HEK293T (cell line): ENCODE results near the gene UGT1A10.

ENCODE experiments used
- CTCF ChIA-PET: fragments of 350-600 bp; formaldehyde crosslinking; extraction: SDS; loops from one replicate; lab custom pipeline; 2021; ENCODE audit warnings: antibody characterized with exemption, inconsistent platforms; lab: Yijun Ruan, JAX
- POLR2A ChIA-PET: fragments of 350-600 bp; formaldehyde crosslinking; extraction: SDS; loops from one replicate; lab custom pipeline; 2020; ENCODE audit warnings: antibody characterized with exemption, inconsistent platforms; lab: Yijun Ruan, JAX
- DNase-seq: peaks from one replicate; pipeline ENCODE4 v3.0.0; 2012; ENCODE audit warnings: mixed read lengths; ENCODE audit errors: extremely low spot score
- ARNT ChIP-seq: fragments of 450-650 bp; IDR thresholded peaks from 2 replicates; pipeline ENCODE4 v1.6.1; 2017; ENCODE audit warnings: mild to moderate bottlenecking
- BHLHE40 ChIP-seq: fragments of 450-650 bp; IDR thresholded peaks from 2 replicates; pipeline ENCODE4 v1.6.1; 2016; ENCODE audit warnings: mild to moderate bottlenecking, moderate library complexity, borderline replicate concordance
- CTBP1 ChIP-seq: fragments of 450-650 bp; IDR thresholded peaks from 2 replicates; pipeline ENCODE4 v1.6.1; 2016; ENCODE audit warnings: borderline replicate concordance
- ELF4 ChIP-seq: fragments of 450-650 bp; IDR thresholded peaks from 2 replicates; pipeline ENCODE4 v1.6.1; 2017; ENCODE audit warnings: antibody characterized with exemption
- FOXA1 ChIP-seq: fragments of 450-650 bp; IDR thresholded peaks from 2 replicates; pipeline ENCODE4 v1.6.1; 2016; ENCODE audit warnings: mild to moderate bottlenecking
- FOXK2 ChIP-seq: fragments of 450-650 bp; IDR thresholded peaks from 2 replicates; pipeline ENCODE4 v1.6.1; 2016; ENCODE audit warnings: mild to moderate bottlenecking
- FOXM1 ChIP-seq: fragments of 450-650 bp; IDR thresholded peaks from 2 replicates; pipeline ENCODE4 v1.6.1; 2017; ENCODE audit warnings: mild to moderate bottlenecking, borderline replicate concordance
- HDGF ChIP-seq: fragments of 450-650 bp; IDR thresholded peaks from 2 replicates; pipeline ENCODE4 v1.6.1; 2017; ENCODE audit warnings: antibody characterized with exemption, borderline replicate concordance
- L3MBTL2 ChIP-seq: fragments of 450-650 bp; conservative IDR thresholded peaks from 2 replicates; pipeline ENCODE4 v1.6.1; 2016; ENCODE audit warnings: mild to moderate bottlenecking
- LEF1 ChIP-seq: fragments of 450-650 bp; IDR thresholded peaks from 2 replicates; pipeline ENCODE4 v1.6.1; 2017; ENCODE audit warnings: mild to moderate bottlenecking, borderline replicate concordance
- NFRKB ChIP-seq: fragments of 450-650 bp; IDR thresholded peaks from 2 replicates; pipeline ENCODE4 v1.6.1; 2016; ENCODE audit warnings: mild to moderate bottlenecking, moderate library complexity
- PKNOX1 ChIP-seq: fragments of 450-650 bp; IDR thresholded peaks from 2 replicates; pipeline ENCODE4 v1.6.1; 2016
- SP1 ChIP-seq: fragments of 450-650 bp; IDR thresholded peaks from 2 replicates; pipeline ENCODE4 v1.6.1; 2017
- SUZ12 ChIP-seq: fragments of 450-650 bp; IDR thresholded peaks from 2 replicates; pipeline ENCODE4 v1.6.1; 2016; ENCODE audit warnings: mild to moderate bottlenecking
- TARDBP ChIP-seq: fragments of 450-650 bp; IDR thresholded peaks from 2 replicates; pipeline ENCODE4 v1.6.1; 2016
- ZNF384 ChIP-seq: fragments of 450-650 bp; IDR thresholded peaks from 2 replicates; pipeline ENCODE4 v1.6.1; 2016

Gene UGT1A10

DNA sequence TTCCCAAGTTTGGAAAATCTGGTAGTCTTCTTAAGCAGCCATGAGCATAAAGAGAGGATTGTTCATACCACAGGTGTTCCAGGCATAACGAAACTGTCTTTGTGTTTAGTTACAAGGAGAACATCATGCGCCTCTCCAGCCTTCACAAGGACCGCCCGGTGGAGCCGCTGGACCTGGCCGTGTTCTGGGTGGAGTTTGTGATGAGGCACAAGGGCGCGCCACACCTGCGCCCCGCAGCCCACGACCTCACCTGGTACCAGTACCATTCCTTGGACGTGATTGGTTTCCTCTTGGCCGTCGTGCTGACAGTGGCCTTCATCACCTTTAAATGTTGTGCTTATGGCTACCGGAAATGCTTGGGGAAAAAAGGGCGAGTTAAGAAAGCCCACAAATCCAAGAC, 135.9 kb downstream of the UGT1A10 start:
- TF ChIP-seq PKNOX1 (no peak), SP1 (no peak), TARDBP (no peak), BHLHE40 (no peak), NFRKB (no peak), LEF1 (no peak), FOXK2 (no peak), ARNT (no peak), ZNF384 (no peak), FOXM1 (no peak), L3MBTL2 (no peak), FOXA1 (no peak), HDGF (no peak), ELF4 (no peak), CTBP1 (no peak), SUZ12 (no peak)
- POLR2A ChIA-PET: no interaction called here
- CTCF ChIA-PET: no interaction called here
- DNase-seq: no peak

DNA sequence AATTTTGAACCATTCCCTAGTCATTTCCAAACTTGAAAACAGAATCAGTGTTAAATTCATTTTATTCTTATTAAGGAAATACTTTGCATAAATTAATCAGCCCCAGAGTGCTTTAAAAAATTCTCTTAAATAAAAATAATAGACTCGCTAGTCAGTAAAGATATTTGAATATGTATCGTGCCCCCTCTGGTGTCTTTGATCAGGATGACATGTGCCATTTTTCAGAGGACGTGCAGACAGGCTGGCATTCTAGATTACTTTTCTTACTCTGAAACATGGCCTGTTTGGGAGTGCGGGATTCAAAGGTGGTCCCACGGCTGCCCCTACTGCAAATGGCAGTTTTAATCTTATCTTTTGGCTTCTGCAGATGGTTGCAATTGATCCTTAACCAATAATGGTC, 136.3 kb downstream of the UGT1A10 start:
- CTCF ChIA-PET: interaction anchor here (0.7 kb wide), 1 partner anchor 30 kb away, joined by 3 read pairs; no protein-coding TSS in a partner anchor
- no peak for DNase-seq
- POLR2A ChIA-PET: no interaction called here
- TF ChIP-seq SP1: no peak
- no peak for TF ChIP-seq BHLHE40
- no peak for TF ChIP-seq L3MBTL2
- TF ChIP-seq FOXK2: no peak
- no peak for TF ChIP-seq ELF4
- no peak for TF ChIP-seq NFRKB
- TF ChIP-seq LEF1: no peak
- TF ChIP-seq FOXA1: no peak
- no peak for TF ChIP-seq HDGF
- no peak for TF ChIP-seq CTBP1
- no peak for TF ChIP-seq PKNOX1

- POLR2A ChIA-PET: no interaction called here
- CTCF ChIA-PET: no interaction called here
- DNase-seq: no peak
- TF ChIP-seq PKNOX1 (no peak), NFRKB (no peak), CTBP1 (no peak), LEF1 (no peak), FOXA1 (no peak), SP1 (no peak), ARNT (no peak), HDGF (no peak), BHLHE40 (no peak), ELF4 (no peak), TARDBP (no peak), L3MBTL2 (no peak)
Measured at GRCh38 chr2:233773854-233774253, 137.6 kb downstream of the UGT1A10 start.

DNA sequence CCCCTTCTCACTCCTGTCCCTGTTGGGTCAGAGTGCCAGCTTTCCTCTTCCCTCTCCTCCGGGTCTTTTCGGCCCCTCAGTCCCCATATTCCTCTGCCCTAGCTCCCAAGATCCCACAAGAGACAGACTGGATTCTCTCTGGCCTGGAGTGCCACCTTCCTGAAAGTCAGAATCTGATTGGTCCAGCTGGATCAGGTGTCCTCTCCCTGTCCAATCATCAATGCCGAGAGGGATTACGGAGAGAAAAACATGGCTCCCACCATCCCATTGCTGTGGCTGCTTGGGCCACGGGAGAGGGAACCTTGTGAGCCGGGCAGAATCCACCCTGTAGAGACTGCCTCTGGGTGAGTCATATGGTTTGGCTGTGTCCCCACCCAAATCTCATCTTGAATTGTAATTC, 139.2 kb downstream of the UGT1A10 start:
- ChIA-PET CTCF (no interaction called here), POLR2A (no interaction called here)
- no peak for DNase-seq
- no peak for TF ChIP-seq PKNOX1

DNA sequence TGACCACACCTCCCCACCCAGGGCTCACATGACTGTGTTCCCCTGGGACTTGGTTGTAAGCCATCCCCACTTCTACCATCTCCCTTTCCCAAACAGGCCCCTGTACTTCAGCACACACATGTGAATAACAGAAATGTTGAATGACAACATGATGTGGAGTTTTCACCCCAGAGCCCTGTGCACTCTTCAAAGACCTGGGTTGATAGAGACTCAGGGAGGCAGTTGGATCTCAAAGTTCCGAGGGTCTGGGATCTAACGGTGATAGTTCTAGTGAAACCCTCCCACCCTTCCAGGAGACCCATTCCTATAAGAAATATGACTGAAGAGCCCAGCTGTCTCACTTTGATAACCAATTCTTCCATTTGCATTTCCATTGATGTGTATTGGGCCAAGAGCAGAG, 141.8 kb downstream of the UGT1A10 start, which contains the start of gene MROH2A:
MROH2A (plus strand) TSS at position 301 of the 400 bp plus-strand sequence. CDS start 1,029 bp downstream, outside the sequence.
- TF ChIP-seq SP1 (no peak), ARNT (no peak), BHLHE40 (no peak)
- ChIA-PET POLR2A (no interaction called here), CTCF (no interaction called here)
- no peak for DNase-seq

DNA sequence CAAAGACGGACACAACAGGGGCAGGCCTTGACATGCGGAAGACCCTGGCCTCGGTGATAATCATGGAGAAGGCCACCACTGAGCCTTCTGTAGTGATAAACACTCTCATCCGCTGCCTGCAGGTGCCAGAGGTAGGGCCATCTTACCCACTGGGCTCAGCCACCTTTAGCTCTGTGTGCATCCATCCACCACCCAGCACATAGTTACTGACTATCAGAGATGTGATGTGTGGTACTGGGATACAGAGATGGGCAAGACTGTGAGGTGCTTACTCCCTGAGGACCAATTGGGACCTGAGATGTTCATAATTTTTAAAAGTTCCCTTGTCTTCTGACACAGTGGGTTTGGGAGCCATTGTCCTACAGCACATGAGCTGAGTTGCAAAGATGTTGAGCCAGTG, 143.5 kb downstream of the UGT1A10 start:
- POLR2A ChIA-PET: no interaction called here
- no peak for DNase-seq
- TF ChIP-seq LEF1 (no peak), BHLHE40 (no peak), ELF4 (no peak), FOXA1 (no peak), L3MBTL2 (no peak)
- CTCF ChIA-PET: no interaction called here

DNA sequence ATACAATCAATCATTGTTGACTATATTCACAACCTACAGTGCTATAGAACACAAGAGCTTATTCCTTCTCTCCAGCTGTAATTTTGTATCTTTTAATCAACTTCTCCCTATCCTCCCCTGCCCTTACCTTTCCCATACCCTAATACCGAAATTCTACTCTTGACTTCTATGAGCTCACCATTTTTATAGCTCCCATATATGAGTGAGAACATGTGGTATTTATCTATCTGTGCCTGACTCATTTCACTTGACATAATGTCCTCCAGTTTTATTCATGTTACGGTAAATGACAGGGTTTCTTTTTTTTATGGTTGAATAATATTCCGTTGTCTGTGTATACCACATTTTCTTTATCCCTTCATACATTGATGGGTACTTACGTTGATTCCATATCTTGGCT, 144.5 kb downstream of the UGT1A10 start:
- CTCF ChIA-PET: interaction anchor here (0.6 kb wide), 1 partner anchor 1168 kb away, joined by 3 read pairs; no protein-coding TSS in a partner anchor
- no peak for DNase-seq
- POLR2A ChIA-PET: no interaction called here
- no peak for TF ChIP-seq TARDBP
- TF ChIP-seq FOXA1: no peak
